ENCODE measurements around the gene KAT8.

DNA sequence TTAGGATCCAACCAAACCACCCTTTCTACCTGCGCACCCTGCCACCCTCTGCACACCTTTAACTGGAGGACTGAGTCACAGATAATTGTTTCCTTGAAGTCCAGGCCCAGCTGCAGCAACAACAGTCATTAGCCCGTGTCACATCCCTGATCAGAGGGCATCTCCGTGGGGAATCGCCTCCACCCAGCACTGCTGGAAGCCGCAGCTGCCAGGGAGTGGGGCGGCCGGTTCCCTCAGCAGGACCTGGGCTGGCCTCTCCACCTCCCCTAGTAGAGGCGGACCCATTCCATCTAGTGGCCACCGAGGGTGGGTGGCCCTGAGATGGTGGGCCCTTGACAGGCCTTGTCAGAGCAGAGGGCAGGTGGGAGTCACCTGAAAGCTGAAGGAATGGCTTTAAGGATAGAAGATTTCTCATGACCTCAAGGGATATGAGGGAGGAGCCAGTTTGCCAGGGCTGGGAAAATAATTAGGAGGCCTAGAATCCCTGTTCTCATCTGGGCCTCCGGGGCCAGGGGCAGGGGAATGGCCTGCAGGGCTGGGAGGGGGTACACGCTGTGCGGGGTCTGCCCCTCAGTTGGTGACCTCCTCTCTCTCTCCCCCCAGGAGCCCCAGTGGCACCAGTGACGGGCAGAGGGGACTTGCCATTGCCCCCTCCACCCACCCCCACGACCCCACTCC lies 35.0 kb upstream of the KAT8 start:
- TF ChIP-seq, protein P1, sequence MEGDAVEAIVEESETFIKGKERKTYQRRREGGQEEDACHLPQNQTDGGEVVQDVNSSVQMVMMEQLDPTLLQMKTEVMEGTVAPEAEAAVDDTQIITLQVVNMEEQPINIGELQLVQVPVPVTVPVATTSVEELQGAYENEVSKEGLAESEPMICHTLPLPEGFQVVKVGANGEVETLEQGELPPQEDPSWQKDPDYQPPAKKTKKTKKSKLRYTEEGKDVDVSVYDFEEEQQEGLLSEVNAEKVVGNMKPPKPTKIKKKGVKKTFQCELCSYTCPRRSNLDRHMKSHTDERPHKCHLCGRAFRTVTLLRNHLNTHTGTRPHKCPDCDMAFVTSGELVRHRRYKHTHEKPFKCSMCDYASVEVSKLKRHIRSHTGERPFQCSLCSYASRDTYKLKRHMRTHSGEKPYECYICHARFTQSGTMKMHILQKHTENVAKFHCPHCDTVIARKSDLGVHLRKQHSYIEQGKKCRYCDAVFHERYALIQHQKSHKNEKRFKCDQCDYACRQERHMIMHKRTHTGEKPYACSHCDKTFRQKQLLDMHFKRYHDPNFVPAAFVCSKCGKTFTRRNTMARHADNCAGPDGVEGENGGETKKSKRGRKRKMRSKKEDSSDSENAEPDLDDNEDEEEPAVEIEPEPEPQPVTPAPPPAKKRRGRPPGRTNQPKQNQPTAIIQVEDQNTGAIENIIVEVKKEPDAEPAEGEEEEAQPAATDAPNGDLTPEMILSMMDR (conservative IDR thresholded peaks at IDR 0.05; ENCODE audit: low read length): no peak
- TF ChIP-seq EZH2phosphoT487 (IDR thresholded peaks at IDR 0.05; ENCODE audit: borderline replicate concordance, low read depth, low read length): no peak
